MCF 10A (cell line): ENCODE data around the gene SH3PXD2B. TPM values are rescaled to one million over a fixed set of nuclear protein-coding genes. Genes with fewer than 3 reads are reported as not detected.

ENCODE experiments used
- BruUV-seq: library from RNA; stranded (reverse); fragments of 400-500 nt; replicated peaks from 2 replicates; lab custom pipeline; 2021; lab: Mats Ljungman, UMichigan
- CTCF ChIA-PET: fragments of 300-600 bp; sonication (Branson Sonifier 250); formaldehyde crosslinking; extraction: SDS; loops from one replicate; lab custom pipeline; 2021; ENCODE audit warnings: antibody characterized with exemption, inconsistent platforms; lab: Yijun Ruan, JAX
- POLR2A ChIA-PET: fragments of 300-600, 350-650 bp; sonication (Branson Sonifier 250); formaldehyde crosslinking; extraction: SDS; loops from one replicate; lab custom pipeline; 2020; ENCODE audit warnings: antibody characterized with exemption, inconsistent platforms; lab: Yijun Ruan, JAX
- DNase-seq: peaks from one replicate; pipeline ENCODE4 v3.0.0-alpha.2; 2018; ENCODE audit not compliant: unreplicated experiment
- H3K27ac Mint-ChIP-seq: one replicate; pipeline ENCODE4 v1.8.0; 2022; ENCODE audit warnings: mild to moderate bottlenecking, low read depth, mixed read lengths; ENCODE audit not compliant: unreplicated experiment
- H3K27me3 Mint-ChIP-seq: one replicate; pipeline ENCODE4 v1.8.0; 2022; ENCODE audit warnings: mixed read lengths; ENCODE audit not compliant: insufficient read depth, unreplicated experiment
- H3K36me3 Mint-ChIP-seq: one replicate; pipeline ENCODE4 v1.8.0; 2022; ENCODE audit warnings: mild to moderate bottlenecking, moderate library complexity, mixed read lengths; ENCODE audit not compliant: insufficient read depth, unreplicated experiment
- H3K4me1 Mint-ChIP-seq: one replicate; pipeline ENCODE4 v1.8.0; 2022; ENCODE audit warnings: mixed read lengths; ENCODE audit not compliant: insufficient read depth, unreplicated experiment
- H3K4me3 Mint-ChIP-seq: one replicate; pipeline ENCODE4 v1.8.0; 2022; ENCODE audit warnings: mild to moderate bottlenecking, moderate library complexity, mixed read lengths; ENCODE audit not compliant: unreplicated experiment
- H3K9me3 Mint-ChIP-seq: one replicate; pipeline ENCODE4 v1.8.0; 2022; ENCODE audit warnings: mixed read lengths; ENCODE audit not compliant: unreplicated experiment
- CTCF ChIP-seq: fragments of 200-600 bp; IDR thresholded peaks from one replicate; pipeline ENCODE4 v1.8.0; 2022; ENCODE audit warnings: antibody characterized with exemption, mild to moderate bottlenecking; ENCODE audit not compliant: unreplicated experiment
- intact Hi-C: fragments of 100-400 bp; cut with micrococcal nuclease; formaldehyde crosslinking; loops from 2 replicates; pipeline ENCODE4 v1.14.1; 2022
- total RNA-seq: library from RNA; stranded (reverse); gene quantifications from 2 replicates; pipeline ENCODE4 v1.2.3, GENCODE V29; 2022

SH3PXD2B gene
- total RNA-seq, 1 experiment from 2014 or later = 34.1 TPM

- TF ChIP-seq CTCF = no peak
- no TSS peak for BruUV-seq
- intact Hi-C loops = no loop called here
- Mint-ChIP-seq H3K36me3 (peaks cover 81% of the 10 kb centered on the region), H3K27me3 (no peaks in the 10 kb centered on the region), H3K27ac (no peak overlapping the region), H3K4me1 (peaks cover 7% of the 10 kb centered on the region), H3K4me3 (no peak overlapping the region), H3K9me3 (no peaks in the 10 kb centered on the region)
- POLR2A ChIA-PET = no interaction called here
- CTCF ChIA-PET = interaction anchor here (0.7 to 1.0 kb wide), 3 partner anchors 9 to 154 kb away, joined by 3 to 6 read pairs (median 3); partner anchors contain the start of gene STK10
- DNase-seq = no peak
These were observed 111.4 kb downstream of the SH3PXD2B start for GRCh38 chr5:172342918-172343317.

DNA sequence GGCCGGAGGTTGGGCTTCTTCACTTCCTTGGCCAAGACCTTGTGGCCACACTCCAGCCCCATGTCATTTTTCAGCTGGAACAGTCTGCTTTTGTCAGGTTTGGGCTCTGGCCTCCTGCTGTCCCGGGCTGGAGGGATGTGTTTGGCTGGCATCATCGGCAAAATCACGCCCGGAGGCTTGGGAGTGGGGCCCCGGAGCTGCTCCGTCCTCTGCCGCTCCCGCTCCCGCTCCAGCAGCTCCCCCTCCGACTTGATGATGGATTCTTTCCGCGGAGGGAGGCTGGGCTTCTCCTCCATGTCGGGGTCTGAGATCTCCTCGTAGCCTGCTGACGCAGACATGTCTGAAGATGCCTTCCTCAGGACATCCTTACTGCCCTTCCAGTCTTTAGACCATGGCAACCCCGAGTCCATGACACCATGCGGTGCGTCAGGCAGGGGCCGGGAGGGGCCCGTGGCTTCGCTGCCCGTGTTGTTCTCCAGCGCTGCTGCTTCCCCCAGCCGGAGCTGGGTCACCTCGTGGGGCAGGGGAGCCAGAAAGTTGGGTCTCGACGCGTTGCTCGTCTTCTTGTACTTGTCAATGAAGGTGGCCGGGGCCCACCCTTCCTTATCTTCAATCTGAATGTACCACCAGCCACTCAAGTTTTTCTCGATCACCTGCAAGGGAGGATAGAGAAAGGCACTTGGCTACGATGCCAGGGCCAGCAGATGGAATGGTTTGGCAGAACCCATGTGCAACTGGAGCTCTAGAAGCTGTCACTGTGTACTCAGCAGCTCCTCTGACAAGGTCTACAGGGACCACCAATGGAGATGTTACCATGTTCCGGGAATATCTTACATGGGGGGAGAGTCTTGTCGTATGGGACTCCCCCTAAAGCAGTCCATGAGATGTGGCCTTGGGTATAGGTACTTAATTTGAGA, 114.8 kb downstream of the SH3PXD2B start:
- H3K27ac Mint-ChIP-seq = no peak overlapping the region
- no peaks in the 10 kb centered on the region for H3K4me1 Mint-ChIP-seq
- H3K36me3 Mint-ChIP-seq = peaks cover 65% of the 10 kb centered on the region
- intact Hi-C loops = no loop called here
- DNase-seq = no peak
- ChIA-PET POLR2A (interaction anchor here (0.8 to 1.3 kb wide), 3 partner anchors 9 to 20 kb away, joined by 3 read pairs; no protein-coding TSS in a partner anchor), CTCF (interaction anchor here (0.6 kb wide), 2 partner anchors 59 to 378 kb away, joined by 3 to 4 read pairs; no protein-coding TSS in a partner anchor)
- BruUV-seq = no TSS peak
- TF ChIP-seq CTCF = no peak
- H3K9me3 Mint-ChIP-seq = no peaks in the 10 kb centered on the region
- no peaks in the 10 kb centered on the region for H3K27me3 Mint-ChIP-seq
- H3K4me3 Mint-ChIP-seq = no peak overlapping the region

- CTCF ChIA-PET = interaction anchor here (1.0 kb wide), 1 partner anchor 14 kb away, joined by 3 read pairs; no protein-coding TSS in a partner anchor
- no TSS peak for BruUV-seq
- no peak for TF ChIP-seq CTCF
- POLR2A ChIA-PET = no interaction called here
- intact Hi-C loops = no loop called here
- Mint-ChIP-seq H3K27me3 (no peaks in the 10 kb centered on the region), H3K27ac (no peak overlapping the region), H3K36me3 (peaks cover 43% of the 10 kb centered on the region), H3K9me3 (no peaks in the 10 kb centered on the region), H3K4me1 (no peaks in the 10 kb centered on the region), H3K4me3 (no peak overlapping the region)
- DNase-seq = no peak
These were observed 117.5 kb downstream of the SH3PXD2B start for GRCh38 chr5:172336676-172337285.

DNA sequence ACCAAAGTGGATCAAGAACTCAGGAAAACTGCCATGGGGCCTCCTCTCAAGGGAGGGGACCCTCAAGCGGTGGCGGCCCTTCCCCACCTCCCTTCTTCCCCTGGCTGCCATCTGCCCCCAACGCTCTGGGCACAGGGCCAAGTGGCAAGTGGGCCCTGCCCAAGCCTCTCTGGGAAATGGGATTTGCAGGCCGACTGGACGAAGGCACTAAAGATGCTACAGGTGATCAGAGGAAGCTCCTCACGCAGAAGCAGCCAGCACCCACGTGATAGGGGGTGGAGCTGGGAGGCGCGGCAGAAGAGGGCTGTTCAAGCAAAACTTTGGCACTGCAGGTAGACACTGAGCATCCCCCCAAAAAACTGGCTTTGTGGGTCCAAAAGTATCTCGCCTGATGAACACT, 118.1 kb downstream of the SH3PXD2B start:
- Mint-ChIP-seq H3K27ac (no peak overlapping the region), H3K27me3 (no peaks in the 10 kb centered on the region), H3K4me1 (no peaks in the 10 kb centered on the region), H3K9me3 (no peaks in the 10 kb centered on the region), H3K36me3 (peaks cover 40% of the 10 kb centered on the region), H3K4me3 (no peak overlapping the region)
- no TSS peak for BruUV-seq
- ChIA-PET CTCF (interaction anchor here (1.0 kb wide), 1 partner anchor 13 kb away, joined by 3 read pairs; no protein-coding TSS in a partner anchor), POLR2A (interaction anchor here (1.1 kb wide), 1 partner anchor 17 kb away, joined by 4 read pairs; no protein-coding TSS in a partner anchor)
- DNase-seq = no peak
- intact Hi-C loops = no loop called here
- no peak for TF ChIP-seq CTCF
